ENCODE measurements around the gene DEAF1.

DNA sequence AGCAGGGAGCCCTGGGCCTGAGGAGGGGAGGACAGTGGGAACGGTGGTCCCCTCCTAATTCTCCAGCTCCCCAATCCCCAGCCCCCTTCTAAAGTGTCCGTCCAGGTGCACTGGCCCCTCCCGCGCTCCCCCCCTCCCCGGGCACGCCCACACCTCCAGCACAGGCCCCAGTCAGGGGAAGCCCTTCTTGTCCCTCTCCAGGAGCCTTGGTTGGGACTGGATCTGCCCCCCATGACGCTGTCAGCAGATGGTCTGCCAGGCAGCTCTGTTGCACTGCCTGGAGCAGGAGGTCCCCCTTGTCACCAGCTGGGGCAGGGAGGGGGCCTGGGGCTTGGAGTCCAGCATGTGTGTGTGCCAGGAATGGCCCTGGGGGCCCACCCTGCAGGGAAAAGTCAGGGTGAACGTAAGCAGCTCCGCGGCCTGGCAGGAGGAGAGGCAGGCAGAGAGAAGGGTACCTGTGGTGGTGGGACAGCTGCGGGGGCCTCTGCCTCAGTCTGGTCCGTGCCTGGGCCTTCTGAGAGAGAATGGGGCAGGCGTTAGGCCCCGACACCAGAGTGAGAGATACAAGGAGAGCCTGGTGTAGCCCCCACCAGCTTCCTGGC lies 80.9 kb downstream of the DEAF1 start:
- TF ChIP-seq CTCF (optimal IDR thresholded peaks at IDR 0.05 in 1 of 3, IDR thresholded peaks at IDR 0.05 in 1 of 3, conservative IDR thresholded peaks at IDR 0.05 in 1 of 3; ENCODE audit: extremely low read depth in 1 of 3, insufficient read depth in 2 of 3, low read length in 3 of 3) (no peak), EZH2 (IDR thresholded peaks at IDR 0.05; ENCODE audit: low read length) (no peak)

Data from keratinocyte (primary cell).